T-cell (primary cell): ENCODE data around the gene TMEM209. TPM values are rescaled to one million over a fixed set of nuclear protein-coding genes. Genes with fewer than 3 reads are reported as not detected.
A peak's percentile ranks its signal among the peaks of the same experiment; 100 is the strongest.

Source experiments
- ATAC-seq, 4 experiments: fragments of 200-7000 bp in 3 of 4; fragments of 150-1000 bp in 1 of 4; cut with Tn5 transposase; replicated peaks in 1 of 4; 1 replicate in 3 of 4; 2 replicates in 1 of 4; pipeline ENCODE4 v1.10.0; 2021; ENCODE audit warnings: moderate library complexity in 3 of 4, mild to moderate bottlenecking in 2 of 4, moderate number of reproducible peaks in 1 of 4
- CTCF ChIA-PET, 2 donors: fragments of 300-600 bp; sonication (Branson Sonifier 250); formaldehyde crosslinking; loops; one replicate each; lab custom pipeline; 2022; ENCODE audit warnings: antibody characterized with exemption in 2 of 2; lab: Charles Lee
- POLR2A ChIA-PET, 2 donors: fragments of 300-600 bp; sonication (Branson Sonifier 250); formaldehyde crosslinking; loops; one replicate each; lab custom pipeline; 2022; ENCODE audit warnings: antibody characterized with exemption in 2 of 2; lab: Charles Lee
- DNase-seq, 35 experiments: peaks; one replicate each; pipeline versions ENCODE4 v3.0.0 to v3.0.0-alpha.2; 2013 to 2023
- H3K27ac ChIP-seq: one replicate; pipeline ENCODE4 v1.5.1; 2013; ENCODE audit warnings: low read length
- H3K27me3 ChIP-seq, 2 experiments: replicated peaks in 1 of 2; 1 replicate in 1 of 2; 2 replicates in 1 of 2; pipeline versions ENCODE4 v1.6.1 to v1.7.0; 2013; ENCODE audit warnings: low read length in 1 of 2, mixed read lengths in 1 of 2; ENCODE audit not compliant: control insufficient read depth in 2 of 2, insufficient read depth in 2 of 2; ENCODE audit errors: extremely low read depth in 1 of 2
- H3K36me3 ChIP-seq, 2 donors: 1 replicate in 1 of 2; 2 replicates in 1 of 2; pipeline versions ENCODE4 v1.6.1 to v1.7.0; 2013; ENCODE audit warnings: low read length in 1 of 2; ENCODE audit not compliant: control insufficient read depth in 2 of 2, insufficient read depth in 1 of 2; ENCODE audit errors: extremely low read depth in 1 of 2
- H3K4me1 ChIP-seq, 2 experiments: 1 replicate in 1 of 2; 2 replicates in 1 of 2; pipeline versions ENCODE4 v1.6.1 to v1.7.0; 2013; ENCODE audit warnings: low read length in 2 of 2, mixed read lengths in 1 of 2; ENCODE audit not compliant: insufficient read depth in 2 of 2, control insufficient read depth in 1 of 2; ENCODE audit errors: extremely low read depth in 1 of 2
- H3K4me3 ChIP-seq, 2 donors: 1 replicate in 1 of 2; 2 replicates in 1 of 2; pipeline versions ENCODE4 v1.5.1 to v1.7.0; 2013; ENCODE audit warnings: mild to moderate bottlenecking in 2 of 2, low read length in 1 of 2, moderate library complexity in 1 of 2; ENCODE audit not compliant: control insufficient read depth in 1 of 2; ENCODE audit errors: extremely low read depth in 1 of 2
- H3K9me3 ChIP-seq: 2 replicates; pipeline ENCODE4 v1.7.0; 2013
- H3K27ac Mint-ChIP-seq, 2 donors: one replicate each; pipeline ENCODE4 v1.8.0; 2020 to 2021; ENCODE audit warnings: mild to moderate bottlenecking in 2 of 2, mixed read lengths in 2 of 2
- H3K27me3 Mint-ChIP-seq, 2 donors: one replicate each; pipeline ENCODE4 v1.8.0; 2021 to 2022; ENCODE audit warnings: mixed read lengths in 2 of 2
- H3K36me3 Mint-ChIP-seq: one replicate; pipeline ENCODE4 v1.8.0; 2021; ENCODE audit warnings: mixed read lengths
- H3K4me1 Mint-ChIP-seq, 3 donors: one replicate each; pipeline ENCODE4 v1.8.0; 2020 to 2022; ENCODE audit warnings: mixed read lengths in 3 of 3, mild to moderate bottlenecking in 1 of 3
- H3K4me3 Mint-ChIP-seq, 3 donors: one replicate each; pipeline ENCODE4 v1.8.0; 2020 to 2022; ENCODE audit warnings: mild to moderate bottlenecking in 3 of 3, mixed read lengths in 3 of 3, moderate library complexity in 3 of 3
- H3K9me3 Mint-ChIP-seq, 3 donors: one replicate each; pipeline ENCODE4 v1.8.0; 2020 to 2022; ENCODE audit warnings: mixed read lengths in 3 of 3
- WGBS: methylation state at CpG from one replicate; pipeline ENCODE4 v1.1.5; 2013; ENCODE audit warnings: missing lambda C conversion rate; ENCODE audit not compliant: insufficient coverage; 5-methylcytosine and 5-hydroxymethylcytosine counted together
- total RNA-seq, 35 experiments: library from RNA in 6 of 35; stranded (reverse) in 6 of 35; fragments of 120-200 nt in 1 of 35; gene quantifications; one replicate each; pipeline versions ENCODE4 v1.2.1 to v1.2.4 and lab custom pipeline; 2013 to 2026

The TMEM209 gene
- total RNA-seq, 5 donors from 2014 or later (not counting 1 experiment from before 2014, with no cell fraction given) = 21.4 to 31.0 (median 25.5) TPM

DNA sequence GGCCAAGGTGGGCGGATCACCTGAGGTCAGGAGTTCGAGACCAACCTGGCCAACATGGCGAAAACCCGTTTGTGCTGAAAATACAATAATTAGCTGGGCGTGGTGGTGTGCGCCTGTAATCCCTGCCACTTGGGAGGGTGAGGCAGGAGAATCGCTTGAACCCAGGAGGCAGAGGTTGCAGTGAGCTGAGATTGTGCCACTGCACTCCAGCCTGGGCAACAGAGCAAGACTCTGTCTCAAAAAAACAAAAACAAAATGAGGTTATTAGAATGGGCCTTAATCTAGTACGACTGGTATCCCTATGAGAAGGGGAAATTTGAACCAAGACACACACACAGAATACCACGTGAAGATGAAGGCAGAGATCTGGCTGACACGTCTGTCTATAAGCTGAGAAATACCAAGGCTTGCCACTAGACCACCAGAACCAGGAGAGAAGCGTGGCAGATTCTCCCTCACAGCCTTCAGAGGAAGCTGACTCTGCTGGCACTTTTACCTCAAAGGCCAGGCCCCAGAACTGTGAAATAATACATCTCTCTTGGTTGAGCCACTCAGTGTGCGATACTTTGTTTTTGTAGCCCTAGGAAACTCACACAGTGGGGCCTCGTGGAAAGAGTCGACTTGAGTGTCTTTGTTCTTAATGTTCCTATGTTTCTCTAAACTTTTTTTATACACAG lies 59.6 kb downstream of the TMEM209 start:
- H3K27ac Mint-ChIP-seq = no peak overlapping the region
- H3K27me3 Mint-ChIP-seq = no peaks in the 10 kb centered on the region
- ChIA-PET POLR2A (no interaction called here), CTCF (no interaction called here)
- ATAC-seq (no peak), DNase-seq (no peak)
- Histone ChIP-seq H3K9me3 (no peaks in the 10 kb centered on the region), H3K27me3 (peaks cover 0 to 15% of the 10 kb centered on the region in 2 experiments), H3K4me1 (peaks cover 0 to 17% of the 10 kb centered on the region in 2 experiments), H3K4me3 (no peak overlapping the region), H3K36me3 (no peaks in the 10 kb centered on the region), H3K27ac (no peak overlapping the region)
- H3K4me1 Mint-ChIP-seq = peaks cover 7 to 22% (median 10%) of the 10 kb centered on the region in 3 donors
- H3K36me3 Mint-ChIP-seq = no peaks in the 10 kb centered on the region
- WGBS = 89% methylated on average over 9 of the region's 14 CpGs
- no peak overlapping the region for H3K4me3 Mint-ChIP-seq
- H3K9me3 Mint-ChIP-seq = no peaks in the 10 kb centered on the region

DNA sequence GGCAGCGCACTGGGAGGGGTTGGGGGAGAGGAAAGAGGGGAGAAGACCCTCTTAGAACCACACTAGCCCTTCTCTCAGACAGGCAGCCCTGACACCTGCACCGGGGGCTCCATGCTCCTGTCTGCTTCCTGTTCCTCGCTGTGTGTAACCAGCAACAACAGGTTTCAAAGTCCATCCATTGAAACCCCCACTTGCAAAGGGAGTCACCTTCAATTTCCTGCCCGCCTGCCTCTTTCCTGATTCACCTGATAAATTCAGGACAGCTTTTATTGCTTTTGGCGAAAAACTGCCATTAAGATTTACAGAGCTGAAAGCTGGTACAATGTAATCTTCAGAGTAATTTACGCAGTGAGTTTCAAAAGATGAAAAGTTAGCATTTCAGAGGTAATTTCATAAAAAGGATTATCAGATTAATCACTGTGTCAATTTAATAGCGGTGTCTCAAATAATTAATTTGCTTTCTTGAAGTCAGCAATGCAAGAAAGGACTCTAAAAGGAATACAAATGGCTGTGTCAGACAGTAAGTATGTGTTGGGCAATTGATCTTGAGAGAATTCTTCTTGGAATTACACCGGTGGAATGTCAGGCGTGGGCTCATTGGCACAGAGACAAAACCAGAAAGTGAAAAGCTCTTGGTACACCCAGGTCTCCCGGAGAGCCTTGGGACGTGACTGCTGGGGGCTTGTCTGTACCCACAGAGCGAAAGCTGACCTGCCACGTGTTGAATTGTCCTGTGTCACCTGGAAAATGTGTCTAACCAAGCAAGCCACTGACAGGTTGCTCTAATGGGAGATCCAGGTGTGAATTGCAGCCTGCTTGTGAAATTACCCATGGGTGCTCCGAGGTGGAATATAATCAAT lies 60.7 kb downstream of the TMEM209 start:
- Histone ChIP-seq H3K27ac (no peak overlapping the region), H3K27me3 (peaks cover 0 to 10% of the 10 kb centered on the region in 2 experiments), H3K4me1 (peaks cover 0 to 17% of the 10 kb centered on the region in 2 experiments), H3K9me3 (no peaks in the 10 kb centered on the region), H3K4me3 (no peak overlapping the region), H3K36me3 (no peaks in the 10 kb centered on the region)
- no peaks in the 10 kb centered on the region for H3K9me3 Mint-ChIP-seq
- H3K4me3 Mint-ChIP-seq = no peak overlapping the region
- peaks cover under 1% of the 10 kb centered on the region for H3K36me3 Mint-ChIP-seq
- H3K4me1 Mint-ChIP-seq = peaks cover 8 to 26% (median 10%) of the 10 kb centered on the region in 3 donors
- DNase-seq = no peak
- no peak overlapping the region for H3K27ac Mint-ChIP-seq
- no peaks in the 10 kb centered on the region for H3K27me3 Mint-ChIP-seq
- CTCF ChIA-PET = no interaction called here
- POLR2A ChIA-PET = no interaction called here
- ATAC-seq = no peak
- 81% methylated on average over 8 of the region's 14 CpGs for WGBS

DNA sequence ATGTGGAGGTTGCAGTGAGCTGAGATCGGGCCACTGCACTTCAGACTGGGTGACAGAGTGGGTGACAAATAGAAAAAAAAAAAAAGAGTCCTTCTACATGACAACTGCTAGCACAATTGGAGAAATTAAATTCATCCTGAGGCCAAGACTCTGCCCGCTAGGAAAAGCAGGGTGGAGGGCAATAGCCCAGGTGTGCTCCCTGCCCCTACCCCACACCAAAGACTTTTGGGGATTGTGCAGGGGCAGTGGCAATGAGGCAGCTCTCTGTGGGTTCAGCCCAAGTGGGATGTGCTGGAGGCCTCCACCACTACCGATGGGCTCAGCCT lies 61.3 kb downstream of the TMEM209 start:
- Histone ChIP-seq H3K9me3 (no peaks in the 10 kb centered on the region), H3K27ac (no peak overlapping the region), H3K4me3 (no peak overlapping the region), H3K4me1 (peaks cover 0 to 17% of the 10 kb centered on the region in 2 experiments), H3K36me3 (no peaks in the 10 kb centered on the region), H3K27me3 (peaks cover 0 to 6% of the 10 kb centered on the region in 2 experiments)
- Mint-ChIP-seq H3K4me3 (no peak overlapping the region), H3K36me3 (peaks cover 5% of the 10 kb centered on the region), H3K27me3 (no peaks in the 10 kb centered on the region), H3K9me3 (no peaks in the 10 kb centered on the region), H3K27ac (no peak overlapping the region), H3K4me1 (peaks cover 10 to 26% (median 12%) of the 10 kb centered on the region in 3 donors)
- no CpG with 5 or more reads among the region's 3 CpGs for WGBS
- ChIA-PET POLR2A (interaction anchor here in 1 of 2 donors (0.5 kb wide), 1 partner anchor 22 kb away, joined by 6 read pairs; no protein-coding TSS in a partner anchor), CTCF (no interaction called here)
- ATAC-seq (no peak), DNase-seq (no peak)

DNA sequence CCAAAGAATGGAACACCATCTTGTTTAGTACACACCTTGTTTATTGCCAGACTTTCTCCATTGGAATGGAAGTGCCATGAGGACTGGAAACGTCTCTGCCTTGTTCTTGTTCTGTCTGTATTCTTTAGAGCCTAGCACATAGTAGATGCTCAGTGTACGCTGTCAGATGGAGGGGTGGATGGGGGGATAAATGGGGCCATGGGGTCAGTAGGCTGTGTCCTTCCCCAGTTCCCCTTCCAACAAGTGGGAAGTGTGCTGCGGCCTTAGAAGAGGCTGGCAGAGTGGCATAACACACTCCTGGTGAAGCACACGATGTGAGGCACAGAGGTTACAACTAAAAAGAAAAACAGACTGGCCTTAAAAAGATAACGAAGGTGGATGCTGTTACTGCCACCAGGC lies 61.9 kb downstream of the TMEM209 start:
- Mint-ChIP-seq H3K27me3 (no peaks in the 10 kb centered on the region), H3K9me3 (no peaks in the 10 kb centered on the region), H3K27ac (no peak overlapping the region), H3K4me1 (peaks cover 10 to 26% (median 12%) of the 10 kb centered on the region in 3 donors), H3K4me3 (peak overlapping the region in 1 of 3 donors; percentile 80), H3K36me3 (peaks cover 5% of the 10 kb centered on the region)
- H3K4me1 ChIP-seq = peaks cover 0 to 17% of the 10 kb centered on the region in 2 experiments
- H3K36me3 ChIP-seq = no peaks in the 10 kb centered on the region
- POLR2A ChIA-PET = no interaction called here
- CTCF ChIA-PET = no interaction called here
- ATAC-seq (no peak), DNase-seq (no peak)
- no peak overlapping the region for H3K27ac ChIP-seq
- no peak overlapping the region for H3K4me3 ChIP-seq
- 91% methylated on average over 3 of the region's 5 CpGs for WGBS
- no peaks in the 10 kb centered on the region for H3K9me3 ChIP-seq
- H3K27me3 ChIP-seq = peaks cover 0 to 6% of the 10 kb centered on the region in 2 experiments

DNA sequence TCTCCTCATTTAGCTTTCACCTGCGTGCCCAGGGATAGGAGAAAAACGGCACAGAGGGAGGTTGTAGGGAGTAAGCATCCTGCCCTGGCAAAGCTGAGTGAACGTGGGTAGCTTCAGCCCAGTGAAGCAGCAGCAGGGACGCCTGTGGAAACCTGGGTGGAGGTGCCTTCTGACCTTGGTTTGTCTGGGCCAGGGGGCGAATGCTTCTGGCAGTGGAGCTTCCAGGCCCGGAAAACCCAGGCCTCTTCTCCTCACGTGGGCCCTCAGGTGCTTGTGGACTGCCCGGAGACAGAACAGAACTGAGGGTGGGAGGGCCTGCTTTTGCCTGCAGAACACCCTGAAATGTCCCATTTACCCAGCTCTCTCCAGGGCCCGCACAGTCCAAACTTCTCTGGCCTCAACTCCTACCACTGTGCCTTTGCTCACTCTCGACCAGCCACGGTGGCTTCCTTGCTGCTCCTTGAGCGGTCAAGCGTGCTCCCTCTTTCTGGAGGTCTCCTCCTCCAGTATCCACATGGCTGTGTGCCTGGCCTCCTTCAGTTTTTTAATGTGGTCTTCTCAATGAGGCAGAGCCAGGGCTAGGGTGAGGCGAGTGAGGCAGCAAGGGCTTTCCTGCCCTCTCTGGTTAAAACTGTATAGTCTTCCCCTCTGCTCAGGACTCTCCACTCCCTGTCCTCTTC lies 62.4 kb downstream of the TMEM209 start:
- no peak for ATAC-seq
- CTCF ChIA-PET = no interaction called here
- Mint-ChIP-seq H3K4me1 (peaks cover 10 to 26% (median 12%) of the 10 kb centered on the region in 3 donors), H3K27me3 (no peaks in the 10 kb centered on the region), H3K4me3 (peak overlapping the region; percentile 34 to 80 (median 45)), H3K9me3 (no peaks in the 10 kb centered on the region), H3K27ac (peak overlapping the region in 1 of 2 donors; percentile 66), H3K36me3 (peaks cover 7% of the 10 kb centered on the region)
- Histone ChIP-seq H3K9me3 (no peaks in the 10 kb centered on the region), H3K27ac (no peak overlapping the region), H3K27me3 (peaks cover 0 to 2% of the 10 kb centered on the region in 2 experiments), H3K4me1 (peaks cover 0 to 17% of the 10 kb centered on the region in 2 experiments), H3K4me3 (no peak overlapping the region), H3K36me3 (no peaks in the 10 kb centered on the region)
- POLR2A ChIA-PET = no interaction called here
- DNase-seq = no peak
- WGBS = 89% methylated on average over 13 of the region's 14 CpGs
